AG04449 (cell line): Measurements from ENCODE around the gene STARD7.

ENCODE experiments used
- CTCF ChIA-PET: fragments of 350-600 bp; formaldehyde crosslinking; extraction: SDS; loops from one replicate; lab custom pipeline; 2021; ENCODE audit warnings: antibody characterized with exemption; lab: Yijun Ruan, JAX
- POLR2A ChIA-PET: fragments of 400-600, 350-600 bp; formaldehyde crosslinking; extraction: SDS; loops from one replicate; lab custom pipeline; 2020; ENCODE audit warnings: antibody characterized with exemption, inconsistent platforms; lab: Yijun Ruan, JAX
- DNase-seq: peaks from one replicate; pipeline ENCODE4 v3.0.0-alpha.2; 2010; ENCODE audit warnings: low read depth, low spot score
- H3K4me3 ChIP-seq: 2 replicates; pipeline ENCODE4 v1.5.1; 2011; ENCODE audit warnings: low read depth, mild to moderate bottlenecking, control low read depth, low read length
- TF ChIP-seq, protein P1 (sequence below): IDR thresholded peaks from one replicate; pipeline ENCODE4 v1.5.1; 2011; ENCODE audit warnings: mild to moderate bottlenecking, moderate library complexity, low read length, control low read depth, inconsistent platforms; ENCODE audit not compliant: insufficient read depth; ENCODE audit errors: missing control alignments

Gene STARD7

DNA sequence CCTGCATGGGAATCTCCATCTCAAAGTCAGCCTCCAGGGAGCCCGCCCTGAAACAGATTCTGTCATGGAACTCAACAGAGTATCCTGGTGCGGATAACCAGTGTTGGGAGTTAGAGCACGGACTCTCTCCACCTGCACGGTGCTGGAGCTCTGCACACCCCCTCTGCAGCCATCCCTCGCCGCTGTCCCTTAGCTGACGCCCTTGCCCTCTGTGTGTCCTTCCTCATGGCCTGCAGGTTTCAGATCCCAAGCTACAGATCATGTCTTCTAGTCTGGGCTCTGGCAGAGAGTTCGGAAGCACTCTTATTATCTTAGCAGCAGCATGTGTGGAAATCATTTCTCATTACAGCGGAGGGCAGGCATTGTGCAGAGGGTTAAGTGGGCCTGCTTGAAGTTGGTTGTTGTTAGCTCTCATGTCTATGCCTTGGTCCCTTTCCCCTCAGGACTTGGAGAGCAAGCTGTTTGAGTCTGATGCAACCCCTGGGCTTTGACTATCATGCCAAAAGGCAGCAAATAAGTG lies 31.2 kb upstream of the STARD7 start:
- ChIA-PET POLR2A (interaction anchor here (1.6 kb wide), 1 partner anchor 31 kb away, joined by 3 read pairs; the partner anchor contains the start of gene STARD7), CTCF (interaction anchor here (0.9 kb wide), 1 partner anchor 102 kb away, joined by 3 read pairs; the partner anchor contains the start of gene ASTL)
- H3K4me3 ChIP-seq, result no peak overlapping the region
- DNase-seq, result no peak
- TF ChIP-seq, protein P1, sequence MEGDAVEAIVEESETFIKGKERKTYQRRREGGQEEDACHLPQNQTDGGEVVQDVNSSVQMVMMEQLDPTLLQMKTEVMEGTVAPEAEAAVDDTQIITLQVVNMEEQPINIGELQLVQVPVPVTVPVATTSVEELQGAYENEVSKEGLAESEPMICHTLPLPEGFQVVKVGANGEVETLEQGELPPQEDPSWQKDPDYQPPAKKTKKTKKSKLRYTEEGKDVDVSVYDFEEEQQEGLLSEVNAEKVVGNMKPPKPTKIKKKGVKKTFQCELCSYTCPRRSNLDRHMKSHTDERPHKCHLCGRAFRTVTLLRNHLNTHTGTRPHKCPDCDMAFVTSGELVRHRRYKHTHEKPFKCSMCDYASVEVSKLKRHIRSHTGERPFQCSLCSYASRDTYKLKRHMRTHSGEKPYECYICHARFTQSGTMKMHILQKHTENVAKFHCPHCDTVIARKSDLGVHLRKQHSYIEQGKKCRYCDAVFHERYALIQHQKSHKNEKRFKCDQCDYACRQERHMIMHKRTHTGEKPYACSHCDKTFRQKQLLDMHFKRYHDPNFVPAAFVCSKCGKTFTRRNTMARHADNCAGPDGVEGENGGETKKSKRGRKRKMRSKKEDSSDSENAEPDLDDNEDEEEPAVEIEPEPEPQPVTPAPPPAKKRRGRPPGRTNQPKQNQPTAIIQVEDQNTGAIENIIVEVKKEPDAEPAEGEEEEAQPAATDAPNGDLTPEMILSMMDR, result no peak

DNA sequence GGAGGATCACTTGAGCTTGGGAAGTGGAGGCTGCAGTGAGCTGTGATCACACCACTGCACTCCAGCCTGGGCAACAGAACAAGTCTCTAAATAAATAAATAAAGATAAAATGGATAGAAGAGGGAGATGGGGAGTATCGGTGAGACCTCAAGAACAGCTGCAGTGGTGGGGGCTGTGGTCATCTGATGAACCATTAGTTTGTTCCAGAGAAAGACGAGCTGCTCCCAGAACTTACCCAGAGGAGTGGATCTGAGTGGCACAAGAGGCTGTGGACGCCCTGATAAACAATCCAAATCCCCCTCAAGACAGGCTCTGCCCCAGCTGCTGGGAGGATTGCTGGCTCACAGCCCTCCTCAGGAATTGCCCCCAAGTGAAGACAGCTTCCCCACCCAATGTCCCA lies 30.5 kb upstream of the STARD7 start:
- TF ChIP-seq, protein P1, result no peak
- no peak for DNase-seq
- H3K4me3 ChIP-seq, result no peak overlapping the region
- ChIA-PET CTCF (no interaction called here), POLR2A (no interaction called here)

DNA sequence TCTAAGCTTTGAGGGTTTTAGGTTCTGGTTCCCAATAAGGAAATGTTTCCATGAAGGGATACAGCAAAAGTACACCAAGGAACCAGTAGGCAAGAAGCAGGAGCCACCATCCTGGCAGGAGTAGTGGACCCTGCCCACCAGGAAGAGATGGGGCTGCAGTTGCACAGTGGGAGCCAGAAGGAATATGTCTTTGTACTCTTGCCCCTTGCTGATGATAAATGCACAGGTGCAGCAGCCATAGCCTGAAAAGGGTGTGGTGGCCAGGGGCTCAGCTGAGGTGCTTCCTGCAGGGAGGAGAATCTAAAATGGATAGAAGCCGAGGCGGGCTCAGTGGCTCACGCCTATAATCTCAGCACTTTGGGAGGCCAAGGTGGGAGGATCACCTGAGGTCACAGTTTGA lies 29.6 kb upstream of the STARD7 start:
- ChIA-PET POLR2A (no interaction called here), CTCF (no interaction called here)
- TF ChIP-seq, protein P1, result no peak
- no peak for DNase-seq
- H3K4me3 ChIP-seq, result no peak overlapping the region

DNA sequence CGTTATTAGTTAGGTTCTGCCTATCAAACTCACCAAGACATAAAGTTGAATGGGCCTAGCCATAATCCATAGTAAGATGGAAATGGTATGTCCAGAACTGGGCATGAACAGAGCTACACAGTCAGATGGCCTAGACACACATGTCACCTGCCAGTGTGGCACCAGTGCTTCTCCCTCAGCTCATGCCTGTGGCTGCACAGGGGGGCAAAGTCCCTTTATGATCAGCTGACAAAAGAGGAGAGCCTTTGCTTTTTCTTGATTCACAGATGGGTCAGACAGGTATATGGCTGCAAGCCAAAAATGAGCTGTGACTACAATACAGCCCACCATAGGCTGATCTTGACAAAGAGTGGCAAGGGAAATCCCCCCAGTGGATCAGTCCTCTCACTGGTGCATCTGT lies 28.3 kb upstream of the STARD7 start:
- POLR2A ChIA-PET, result no interaction called here
- TF ChIP-seq, protein P1, result no peak
- no peak overlapping the region for H3K4me3 ChIP-seq
- DNase-seq, result no peak
- CTCF ChIA-PET, result interaction anchor here (0.9 kb wide), 1 partner anchor 28 kb away, joined by 3 read pairs; no protein-coding TSS in a partner anchor

DNA sequence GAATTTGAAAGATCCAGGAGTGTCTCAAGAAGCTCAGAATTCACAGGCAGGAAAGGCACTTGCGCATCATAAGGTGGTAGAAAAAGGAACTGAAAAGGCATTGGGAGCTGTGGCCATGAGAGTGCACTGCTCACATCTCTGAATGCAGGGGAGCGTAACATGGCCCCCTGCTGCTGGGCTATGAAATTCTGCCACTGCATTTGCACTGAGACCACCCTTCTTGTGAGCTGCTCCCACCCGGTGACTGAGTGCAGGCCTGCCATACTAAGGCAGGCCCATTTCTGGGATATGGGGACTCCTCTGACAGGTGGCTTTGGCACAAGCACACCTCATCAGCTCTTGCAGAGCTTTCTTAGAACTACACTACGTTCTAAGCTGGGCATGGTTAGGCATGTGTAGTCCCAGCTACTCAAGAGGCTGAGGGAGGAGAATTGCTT lies 25.3 kb upstream of the STARD7 start:
- ChIA-PET POLR2A (interaction anchor here (0.8 kb wide), 1 partner anchor 26 kb away, joined by 3 read pairs; the partner anchor contains the start of gene STARD7), CTCF (interaction anchor here (1.6 kb wide), 1 partner anchor 59 kb away, joined by 4 read pairs; no protein-coding TSS in a partner anchor)
- TF ChIP-seq, protein P1, result no peak
- no peak overlapping the region for H3K4me3 ChIP-seq
- no peak for DNase-seq

DNA sequence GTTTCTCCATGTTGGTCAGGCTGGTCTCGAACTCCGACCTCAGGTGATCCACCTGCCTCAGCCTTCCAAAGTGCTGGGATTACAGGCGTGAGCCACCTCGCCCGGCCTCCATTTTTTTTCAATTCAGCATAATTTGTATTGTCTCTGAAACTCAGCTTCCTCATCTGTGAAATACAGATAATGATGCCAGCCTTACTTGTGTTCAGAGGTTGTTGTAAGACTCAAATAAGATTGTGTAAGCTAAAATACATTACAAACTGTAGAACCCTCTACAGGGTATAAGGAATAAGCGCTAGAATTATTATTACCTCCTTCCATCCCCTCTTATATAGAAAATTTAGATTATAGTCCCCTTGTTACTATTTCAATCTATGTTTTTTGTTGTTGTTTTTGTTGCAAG lies 24.8 kb upstream of the STARD7 start:
- TF ChIP-seq, protein P1, result no peak
- ChIA-PET CTCF (interaction anchor here (1.6 kb wide), 1 partner anchor 59 kb away, joined by 4 read pairs; no protein-coding TSS in a partner anchor), POLR2A (interaction anchor here (0.6 to 1.0 kb wide), 3 partner anchors 18 to 31 kb away, joined by 3 to 5 read pairs (median 4); partner anchors contain the start of gene STARD7)
- no peak for DNase-seq
- H3K4me3 ChIP-seq, result no peak overlapping the region
